ENCODE data around the gene CES3. TPM values are rescaled to one million over a fixed set of nuclear protein-coding genes. Genes with fewer than 3 reads are reported as not detected.
A peak's percentile ranks its signal among the peaks of the same experiment; 100 is the strongest.
"Not testable (repeated sequence)": the region's sequence is repeated elsewhere in the genome, so short reads cannot be mapped to it uniquely, and the experiment has no call there.

Gene CES3
- total RNA-seq, 4 donors from 2014 or later = 0.13 to 1.3 (median 0.22) TPM; not detected in 1

DNA sequence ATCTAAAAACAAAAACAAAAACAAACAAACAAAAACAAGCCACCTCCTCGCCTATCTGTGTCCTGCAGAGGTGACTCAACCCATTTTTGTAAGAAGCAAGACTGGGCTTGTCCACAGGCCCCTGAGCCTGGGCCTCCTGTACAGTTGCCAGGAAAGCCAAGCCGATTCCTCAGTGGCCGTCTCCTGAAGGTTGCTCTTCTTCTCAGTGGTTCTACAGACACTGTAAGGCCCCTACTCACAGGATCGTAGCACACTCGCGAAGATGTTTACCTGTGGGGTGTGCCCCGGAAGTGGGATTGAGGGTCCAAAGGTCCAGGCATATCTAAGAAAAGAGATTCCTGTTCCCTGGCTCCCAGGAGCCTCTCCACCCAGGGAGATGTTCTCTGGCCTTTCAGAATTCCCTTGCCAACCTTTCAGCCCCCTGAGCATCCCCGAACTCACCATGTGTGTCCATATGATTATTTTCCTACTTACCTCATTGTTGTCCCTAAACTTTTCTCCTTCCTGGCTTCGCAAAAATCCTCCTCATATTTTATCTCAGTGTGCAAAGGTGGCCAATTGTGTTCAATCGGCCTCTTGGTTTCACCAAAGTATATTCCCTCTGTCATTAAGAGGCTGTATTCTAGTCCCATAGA lies 7.5 kb upstream of the CES3 start:
- Histone ChIP-seq H3K4me3 (replicated peaks in 1 of 3) (no peak overlapping the region), H3K27ac (no peak overlapping the region), H3K9me3 (no peaks in the 10 kb centered on the region), H3K4me1 (peaks cover 3 to 6% of the 10 kb centered on the region in 2 donors), H3K27me3 (no peaks in the 10 kb centered on the region), H3K36me3 (no peaks in the 10 kb centered on the region)
- intact Hi-C loops (cut with DNase I) = no loop called here
- 83 to 87% methylated on average over 10 of the region's 10 CpGs for WGBS, 2 donors
- no peak for DNase-seq
- no peak for TF ChIP-seq POLR2A (IDR thresholded peaks at IDR 0.05)
- TF ChIP-seq, protein P1, sequence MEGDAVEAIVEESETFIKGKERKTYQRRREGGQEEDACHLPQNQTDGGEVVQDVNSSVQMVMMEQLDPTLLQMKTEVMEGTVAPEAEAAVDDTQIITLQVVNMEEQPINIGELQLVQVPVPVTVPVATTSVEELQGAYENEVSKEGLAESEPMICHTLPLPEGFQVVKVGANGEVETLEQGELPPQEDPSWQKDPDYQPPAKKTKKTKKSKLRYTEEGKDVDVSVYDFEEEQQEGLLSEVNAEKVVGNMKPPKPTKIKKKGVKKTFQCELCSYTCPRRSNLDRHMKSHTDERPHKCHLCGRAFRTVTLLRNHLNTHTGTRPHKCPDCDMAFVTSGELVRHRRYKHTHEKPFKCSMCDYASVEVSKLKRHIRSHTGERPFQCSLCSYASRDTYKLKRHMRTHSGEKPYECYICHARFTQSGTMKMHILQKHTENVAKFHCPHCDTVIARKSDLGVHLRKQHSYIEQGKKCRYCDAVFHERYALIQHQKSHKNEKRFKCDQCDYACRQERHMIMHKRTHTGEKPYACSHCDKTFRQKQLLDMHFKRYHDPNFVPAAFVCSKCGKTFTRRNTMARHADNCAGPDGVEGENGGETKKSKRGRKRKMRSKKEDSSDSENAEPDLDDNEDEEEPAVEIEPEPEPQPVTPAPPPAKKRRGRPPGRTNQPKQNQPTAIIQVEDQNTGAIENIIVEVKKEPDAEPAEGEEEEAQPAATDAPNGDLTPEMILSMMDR (IDR thresholded peaks at IDR 0.05) = no peak

DNA sequence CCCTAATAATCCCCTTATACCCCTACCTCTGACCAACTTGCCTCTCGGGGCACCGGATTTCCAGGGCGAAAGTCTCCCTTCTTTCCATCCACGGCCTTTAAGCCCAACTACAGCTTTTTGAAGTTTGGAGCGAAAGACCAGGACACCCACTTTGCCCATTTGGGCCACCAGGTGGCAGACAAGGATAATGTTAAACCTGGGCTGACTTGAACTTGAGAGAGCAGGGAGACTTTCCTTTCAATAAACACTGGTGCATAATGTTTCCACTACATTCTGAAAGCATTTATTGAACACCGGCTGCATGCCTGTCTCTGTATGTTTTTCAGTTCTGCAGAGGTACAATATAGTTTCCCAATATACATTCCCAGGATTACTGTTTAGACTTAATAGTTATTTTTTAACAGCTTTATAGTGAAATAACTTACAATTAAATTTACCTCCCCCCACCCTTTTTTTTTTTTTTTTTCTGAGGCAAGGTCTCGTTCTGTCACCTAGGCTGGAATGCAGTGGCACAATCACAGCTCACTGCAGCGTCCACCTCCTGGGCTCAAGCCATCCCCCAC lies 6.9 kb upstream of the CES3 start:
- no peaks in the 10 kb centered on the region for H3K9me3 ChIP-seq
- no peaks in the 10 kb centered on the region for H3K4me1 ChIP-seq
- intact Hi-C loops (cut with DNase I) = no loop called here
- H3K36me3 ChIP-seq = no peaks in the 10 kb centered on the region
- DNase-seq = peak; percentile 81 to 86
- TF ChIP-seq, protein P1 (IDR thresholded peaks at IDR 0.05) = peak; percentile 36 to 82 (median 76)
- TF ChIP-seq POLR2A (IDR thresholded peaks at IDR 0.05) = no peak
- H3K4me3 ChIP-seq (replicated peaks in 1 of 3) = no peak overlapping the region
- H3K27me3 ChIP-seq = no peaks in the 10 kb centered on the region
- 17% methylated on average over 8 of the region's 8 CpGs for WGBS, 2 donors
- no peak overlapping the region for H3K27ac ChIP-seq

- H3K36me3 ChIP-seq; H3K9me3 ChIP-seq; DNase-seq; H3K4me1 ChIP-seq; H3K27me3 ChIP-seq; intact Hi-C loops (cut with DNase I); H3K4me3 ChIP-seq (replicated peaks in 1 of 3); H3K27ac ChIP-seq: not testable (repeated sequence)
- WGBS, 2 donors = 83 to 84% methylated on average over 17 of the region's 17 CpGs
These were observed 5.5 kb upstream of the CES3 start for GRCh38 chr16:66955363-66956153.

DNA sequence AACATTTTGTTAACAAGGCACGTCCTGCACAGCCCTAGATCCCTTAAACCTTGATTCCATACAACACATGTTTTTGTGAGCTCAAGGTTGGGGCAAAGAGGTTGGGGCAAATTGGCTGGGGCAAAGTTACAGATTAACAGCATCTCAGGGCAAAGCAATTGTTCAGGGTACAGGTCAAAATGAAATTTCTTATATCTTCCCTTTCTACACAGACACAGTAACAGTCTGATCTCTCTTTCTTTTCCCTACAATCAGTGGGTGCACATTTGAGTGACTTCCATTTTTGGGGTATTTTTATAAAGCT lies 5.0 kb upstream of the CES3 start:
- H3K4me1 ChIP-seq; H3K36me3 ChIP-seq; H3K27me3 ChIP-seq; H3K4me3 ChIP-seq (replicated peaks in 1 of 3); DNase-seq; intact Hi-C loops (cut with DNase I); H3K9me3 ChIP-seq; H3K27ac ChIP-seq: not testable (repeated sequence)
- WGBS, 2 donors = 85 to 100% methylated on average over 1 of the region's 1 CpG

DNA sequence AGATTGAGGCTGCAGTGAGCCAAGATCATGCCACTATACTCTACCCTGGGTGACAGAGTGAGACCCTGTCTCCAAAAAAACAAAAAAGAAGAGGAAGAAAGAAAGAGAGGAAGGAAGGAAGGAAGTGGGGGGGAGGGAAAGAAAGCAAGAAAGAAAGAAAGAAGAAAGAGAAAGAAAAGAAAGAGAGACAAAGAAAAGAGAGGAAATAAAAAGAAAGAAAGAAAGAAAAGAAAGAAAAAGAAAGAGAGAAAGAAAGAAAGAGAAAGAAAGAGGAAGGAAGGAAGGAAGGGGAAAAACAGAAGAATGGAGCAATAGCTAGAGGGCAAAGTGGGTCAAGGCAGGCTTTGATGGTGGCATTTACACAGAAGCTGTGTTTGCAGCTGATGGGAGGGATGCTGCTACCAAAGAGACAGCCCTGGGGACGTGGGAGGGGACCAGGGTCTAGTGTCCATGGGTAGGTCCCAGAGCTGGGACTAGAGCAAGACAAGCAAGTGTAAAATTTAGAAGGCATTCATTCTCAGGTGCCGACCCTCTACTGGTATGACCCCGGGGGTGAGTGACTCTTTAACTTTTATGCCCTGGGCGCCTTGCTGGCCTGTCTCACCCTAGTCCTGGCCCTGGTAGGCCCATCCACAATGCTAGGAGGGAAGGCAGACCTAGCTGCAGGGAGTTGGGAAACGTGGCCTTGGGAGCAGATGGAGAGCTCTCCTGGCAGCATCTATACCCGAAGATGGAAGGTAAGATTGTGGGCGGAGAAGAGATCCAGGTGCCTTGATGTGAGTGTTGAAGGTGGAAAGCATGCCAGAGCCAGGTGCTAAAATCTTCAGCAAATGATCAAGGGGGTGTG lies 2.0 kb upstream of the CES3 start:
- 75 to 80% methylated on average over 7 of the region's 7 CpGs for WGBS, 2 donors
- intact Hi-C loops (cut with DNase I) = no loop called here

More for the DNA sequence above, 2.0 kb upstream of the CES3 start:
- Histone ChIP-seq H3K4me1 (no peaks in the 10 kb centered on the region), H3K36me3 (no peaks in the 10 kb centered on the region), H3K4me3 (replicated peaks in 1 of 3) (no peak overlapping the region), H3K27me3 (no peaks in the 10 kb centered on the region), H3K27ac (no peak overlapping the region), H3K9me3 (no peaks in the 10 kb centered on the region)
- TF ChIP-seq, protein P1 (IDR thresholded peaks at IDR 0.05) = no peak
- no peak for TF ChIP-seq POLR2A (IDR thresholded peaks at IDR 0.05)
- no peak for DNase-seq

Data from thyroid gland (tissue), 4 donors.